Endothelial cell of umbilical vein (primary cell): ENCODE measurements around the gene SERGEF. TPM values are rescaled to one million over a fixed set of nuclear protein-coding genes. Genes with fewer than 3 reads are reported as not detected.

Experiments used
- BruUV-seq: library from RNA; stranded (reverse); fragments of 400-500 nt; replicated peaks from 2 replicates; lab custom pipeline; 2021; lab: Mats Ljungman, UMichigan
- CTCF ChIA-PET: fragments of 300-600, 350-600 bp; sonication (Branson Sonifier 250); formaldehyde crosslinking; loops from one replicate; lab custom pipeline; 2021; ENCODE audit warnings: antibody characterized with exemption, inconsistent platforms; lab: Charles Lee
- POLR2A ChIA-PET: fragments of 300-600, 350-600 bp; sonication (Branson Sonifier 250); formaldehyde crosslinking; loops from one replicate; lab custom pipeline; 2021; ENCODE audit warnings: antibody characterized with exemption, inconsistent platforms; lab: Charles Lee
- DNase-seq: peaks from one replicate; pipeline ENCODE4 v3.0.0-alpha.2; 2011; ENCODE audit warnings: low read depth, low spot score
- FAIRE-seq: peaks from 2 replicates; lab custom pipeline; 2011; peaks lifted over from hg19 to GRCh38; lab: Jason Lieb, UNC
- H2AFZ ChIP-seq: 2 replicates; pipeline ENCODE4 v1.6.0; 2012; ENCODE audit warnings: low read depth, low read length, control low read depth, inconsistent platforms
- H3K27ac ChIP-seq: 2 replicates; pipeline ENCODE4 v1.5.1; 2011; ENCODE audit warnings: low read depth, mild to moderate bottlenecking, control low read depth, low read length, moderate library complexity; ENCODE audit not compliant: insufficient read depth
- H3K27me3 ChIP-seq, 2 experiments: 2 replicates each; pipeline versions ENCODE4 v1.6.0 to v1.6.1; 2011; ENCODE audit warnings: low read length in 2 of 2, mixed read lengths in 1 of 2; ENCODE audit not compliant: control insufficient read depth in 2 of 2, insufficient read depth in 2 of 2
- H3K36me3 ChIP-seq, 2 experiments: 2 replicates in 1 of 2; 3 replicates in 1 of 2; pipeline ENCODE4 v1.5.1; 2011; ENCODE audit warnings: low read length in 2 of 2, mild to moderate bottlenecking in 1 of 2, moderate library complexity in 1 of 2; ENCODE audit not compliant: control insufficient read depth in 2 of 2, insufficient read depth in 2 of 2; ENCODE audit errors: extremely low read depth in 1 of 2
- H3K4me1 ChIP-seq: 3 replicates; pipeline ENCODE4 v1.5.1; 2011; ENCODE audit warnings: mild to moderate bottlenecking, low read length; ENCODE audit not compliant: control insufficient read depth, insufficient read depth; ENCODE audit errors: extremely low read depth
- H3K4me2 ChIP-seq: 2 replicates; pipeline ENCODE4 v1.6.1; 2011; ENCODE audit warnings: low read length, control low read depth, mixed read lengths; ENCODE audit not compliant: insufficient read depth
- H3K4me3 ChIP-seq, 3 experiments: fragments of 200-600 bp in 1 of 3; sonication (generic), shearing (Covaris generic) in 1 of 3; replicated peaks in 1 of 3; 2 replicates each; pipeline ENCODE4 v1.5.1; 2011 to 2016; ENCODE audit warnings: control low read depth in 3 of 3, low read length in 3 of 3, mild to moderate bottlenecking in 2 of 3, inconsistent platforms in 1 of 3, low read depth in 1 of 3, moderate library complexity in 1 of 3; ENCODE audit not compliant: insufficient read depth in 1 of 3
- H3K79me2 ChIP-seq: 2 replicates; pipeline ENCODE4 v1.6.0; 2012; ENCODE audit warnings: low read length, inconsistent platforms; ENCODE audit not compliant: control insufficient read depth, insufficient read depth
- H3K9ac ChIP-seq: replicated peaks from 2 replicates; pipeline ENCODE3; 2011; ENCODE audit warnings: low read length, control low read depth; ENCODE audit not compliant: insufficient read depth; ENCODE audit errors: extremely low read depth
- H3K9me1 ChIP-seq: replicated peaks from 3 replicates; pipeline ENCODE4 v1.6.0; 2011; ENCODE audit warnings: mild to moderate bottlenecking, low read length; ENCODE audit not compliant: control insufficient read depth, insufficient read depth; ENCODE audit errors: extremely low read depth
- H3K9me3 ChIP-seq: replicated peaks from 2 replicates; pipeline ENCODE4 v1.5.1; 2012; ENCODE audit warnings: low read length, inconsistent platforms; ENCODE audit not compliant: control insufficient read depth, insufficient read depth
- H4K20me1 ChIP-seq: replicated peaks from 2 replicates; pipeline ENCODE3; 2011; ENCODE audit warnings: mild to moderate bottlenecking, low read length; ENCODE audit not compliant: control insufficient read depth, insufficient read depth; ENCODE audit errors: extremely low read depth
- EZH2 ChIP-seq: IDR thresholded peaks from 2 replicates; pipeline ENCODE4 v1.6.1; 2012; ENCODE audit warnings: borderline replicate concordance, low read depth, mild to moderate bottlenecking, moderate library complexity, low read length, inconsistent platforms; ENCODE audit not compliant: severe bottlenecking
- FOS ChIP-seq: IDR thresholded peaks from 2 replicates; pipeline ENCODE4 v1.6.1; 2011; ENCODE audit warnings: mild to moderate bottlenecking, low read length, moderate library complexity, borderline replicate concordance; ENCODE audit not compliant: insufficient read depth
- GATA2 ChIP-seq: IDR thresholded peaks from 2 replicates; pipeline ENCODE4 v1.7.0; 2011; ENCODE audit warnings: low read depth, mild to moderate bottlenecking, moderate library complexity, mixed read lengths, low read length; ENCODE audit not compliant: insufficient read length, insufficient read depth
- JUN ChIP-seq: IDR thresholded peaks from 2 replicates; pipeline ENCODE4 v1.6.1; 2011; ENCODE audit warnings: borderline replicate concordance, low read depth; ENCODE audit not compliant: insufficient read length, insufficient read depth
- MYC ChIP-seq: IDR thresholded peaks from one replicate; pipeline ENCODE4 v1.6.1; 2011; ENCODE audit warnings: mild to moderate bottlenecking, low read depth, low read length
- POLR2A ChIP-seq: IDR thresholded peaks from 2 replicates; pipeline ENCODE4 v1.6.1; 2012; ENCODE audit warnings: low read depth, mild to moderate bottlenecking, control low read depth, low read length
- POLR2AphosphoS5 ChIP-seq: IDR thresholded peaks from 2 replicates; pipeline ENCODE4 v1.6.1; 2012; ENCODE audit warnings: low read depth, mild to moderate bottlenecking, control low read depth, low read length, moderate library complexity; ENCODE audit not compliant: insufficient read depth
- dilution Hi-C: fragments of 300-500 bp; cut with MboI; formaldehyde crosslinking; loops from one replicate; pipeline ENCODE4 v1.15.0; 2019; ENCODE audit warnings: low sequenced_read_pairs; ENCODE audit not compliant: extremely low pct_ligation_motif_present
- intact Hi-C: fragments of 100-400 bp; cut with micrococcal nuclease; formaldehyde crosslinking; loops from one replicate; pipeline ENCODE4 v1.10.0; 2022
- polyA plus RNA-seq, 4 experiments: library from polyadenylated mRNA; depleted of rRNA in 3 of 4; stranded (reverse) in 3 of 4; unstranded in 1 of 4; fragments of >200 nt; gene quantifications; 2 replicates each; pipeline versions ENCODE4 v1.2.1 to v1.2.3, GENCODE V29; 2011 to 2012; ENCODE audit warnings: missing spikeins in 1 of 4
- total RNA-seq: library from RNA; stranded (reverse); gene quantifications from 2 replicates; pipeline ENCODE4 v1.2.3, GENCODE V29; 2021
- TF ChIP-seq, protein P1 (sequence below): IDR thresholded peaks from 2 replicates; pipeline ENCODE4 v1.6.1; 2011; ENCODE audit not compliant: insufficient read depth, insufficient read length
- TF ChIP-seq, protein P2 (sequence below), 2 donors: IDR thresholded peaks; 1 replicate in 1 of 2; 2 replicates in 1 of 2; pipeline ENCODE4 v1.5.1; 2011; ENCODE audit warnings: low read length in 2 of 2, mild to moderate bottlenecking in 2 of 2, moderate library complexity in 2 of 2, control low read depth in 1 of 2, inconsistent platforms in 1 of 2, low read depth in 1 of 2; ENCODE audit not compliant: insufficient read depth in 1 of 2; ENCODE audit errors: extremely low read depth in 1 of 2

SERGEF gene
- total and polyA plus RNA-seq, 2 donors (not counting 3 experiments of a cell fraction or from before 2014, with no cell fraction given) = 8.7 to 16.7 TPM

DNA sequence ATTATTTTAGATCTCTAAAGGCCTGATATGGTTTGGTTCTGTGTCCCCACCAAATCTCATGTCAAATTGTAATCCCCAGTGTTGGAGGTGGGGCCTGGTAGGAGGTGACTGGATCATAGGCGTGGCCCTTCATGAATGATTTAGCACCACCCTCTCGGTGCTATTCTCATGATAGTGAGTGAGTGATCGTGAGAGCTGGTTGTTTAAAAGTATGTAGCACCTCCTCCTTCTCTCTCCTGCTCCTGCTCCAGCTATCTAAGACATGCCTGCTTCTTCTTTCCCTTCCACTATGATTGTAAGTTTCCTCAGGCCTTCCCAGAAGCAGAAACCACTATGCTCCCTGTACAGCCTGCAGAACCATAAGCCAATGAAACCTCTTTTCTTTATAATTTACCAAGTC is 114.1 kb downstream of the SERGEF start:
- H3K9ac ChIP-seq = no peak overlapping the region
- H3K4me3 ChIP-seq = no peak overlapping the region
- ChIA-PET CTCF (no interaction called here), POLR2A (no interaction called here)
- no peaks in the 10 kb centered on the region for H3K9me1 ChIP-seq
- no peak for FAIRE-seq
- no peaks in the 10 kb centered on the region for H4K20me1 ChIP-seq
- no peak for DNase-seq
- H3K4me1 ChIP-seq = no peaks in the 10 kb centered on the region
- no peaks in the 10 kb centered on the region for H3K9me3 ChIP-seq
- no peak overlapping the region for H3K4me2 ChIP-seq
- no peaks in the 10 kb centered on the region for H3K27me3 ChIP-seq
- H2AFZ ChIP-seq = no peak overlapping the region
- H3K79me2 ChIP-seq = no peaks in the 10 kb centered on the region
- H3K36me3 ChIP-seq = no peaks in the 10 kb centered on the region
- intact Hi-C loops = no loop called here
- dilution Hi-C loops = no loop called here
- BruUV-seq = no TSS peak
- TF ChIP-seq POLR2A (no peak), FOS (no peak), EZH2 (no peak), JUN (no peak), MYC (no peak), POLR2AphosphoS5 (no peak), GATA2 (no peak)
- TF ChIP-seq, protein P1, sequence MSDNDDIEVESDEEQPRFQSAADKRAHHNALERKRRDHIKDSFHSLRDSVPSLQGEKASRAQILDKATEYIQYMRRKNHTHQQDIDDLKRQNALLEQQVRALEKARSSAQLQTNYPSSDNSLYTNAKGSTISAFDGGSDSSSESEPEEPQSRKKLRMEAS = no peak
- TF ChIP-seq, protein P2, sequence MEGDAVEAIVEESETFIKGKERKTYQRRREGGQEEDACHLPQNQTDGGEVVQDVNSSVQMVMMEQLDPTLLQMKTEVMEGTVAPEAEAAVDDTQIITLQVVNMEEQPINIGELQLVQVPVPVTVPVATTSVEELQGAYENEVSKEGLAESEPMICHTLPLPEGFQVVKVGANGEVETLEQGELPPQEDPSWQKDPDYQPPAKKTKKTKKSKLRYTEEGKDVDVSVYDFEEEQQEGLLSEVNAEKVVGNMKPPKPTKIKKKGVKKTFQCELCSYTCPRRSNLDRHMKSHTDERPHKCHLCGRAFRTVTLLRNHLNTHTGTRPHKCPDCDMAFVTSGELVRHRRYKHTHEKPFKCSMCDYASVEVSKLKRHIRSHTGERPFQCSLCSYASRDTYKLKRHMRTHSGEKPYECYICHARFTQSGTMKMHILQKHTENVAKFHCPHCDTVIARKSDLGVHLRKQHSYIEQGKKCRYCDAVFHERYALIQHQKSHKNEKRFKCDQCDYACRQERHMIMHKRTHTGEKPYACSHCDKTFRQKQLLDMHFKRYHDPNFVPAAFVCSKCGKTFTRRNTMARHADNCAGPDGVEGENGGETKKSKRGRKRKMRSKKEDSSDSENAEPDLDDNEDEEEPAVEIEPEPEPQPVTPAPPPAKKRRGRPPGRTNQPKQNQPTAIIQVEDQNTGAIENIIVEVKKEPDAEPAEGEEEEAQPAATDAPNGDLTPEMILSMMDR (IDR thresholded peaks at IDR 0.05; ENCODE audit: extremely low read depth in 1 of 2, insufficient read depth in 1 of 2, low read depth in 1 of 2, low read length in 2 of 2) = no peak
- no peak overlapping the region for H3K27ac ChIP-seq
